ENCODE measurements around the gene QARS1. TPM values are rescaled to one million over a fixed set of nuclear protein-coding genes. Genes with fewer than 3 reads are reported as not detected.

The QARS1 gene
- polyA plus RNA-seq, 1 donor (not counting 4 experiments of a cell fraction or from before 2014, with no cell fraction given), result 131 TPM

DNA sequence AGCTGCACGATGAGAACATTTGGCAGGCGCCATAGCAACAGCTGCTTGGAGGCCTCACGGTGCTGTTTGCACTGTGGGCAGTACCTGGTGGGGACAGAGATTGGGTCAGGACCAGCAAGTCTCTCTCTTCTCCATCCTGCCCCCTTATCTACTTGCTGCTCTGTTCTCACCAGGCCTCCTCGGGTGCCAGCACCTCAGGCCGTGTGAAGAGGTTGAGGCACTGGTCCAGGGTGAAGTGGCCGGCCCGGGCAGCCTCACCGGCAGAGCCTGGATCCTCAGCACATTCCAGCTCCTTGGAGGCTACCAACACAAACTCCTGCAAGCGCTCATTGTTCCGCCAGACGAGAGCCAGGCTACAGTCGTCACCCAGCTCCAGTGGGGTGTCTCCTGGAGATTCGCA is 6.2 kb upstream of the QARS1 start:
- Histone ChIP-seq H3K79me2 (ENCODE audit: control insufficient read depth, insufficient read depth, low read length) (no peaks in the 10 kb centered on the region), H3K9ac (ENCODE audit: control insufficient read depth, extremely low read depth, insufficient read depth, low read length) (no peak overlapping the region), H3K4me2 (ENCODE audit: control insufficient read depth, extremely low read depth, insufficient read depth, low read depth, low read length) (no peak overlapping the region), H3K9me3 (ENCODE audit: control insufficient read depth, low read depth, low read length) (no peaks in the 10 kb centered on the region), H3K27ac (ENCODE audit: control insufficient read depth, insufficient read depth, low read length) (no peak overlapping the region), H2AFZ (ENCODE audit: control insufficient read depth, low read length) (no peak overlapping the region), H3K4me1 (ENCODE audit: control insufficient read depth, extremely low read depth, insufficient read depth, low read length) (no peaks in the 10 kb centered on the region), H3K4me3 (ENCODE audit: control insufficient read depth in 2 of 3, extremely low read depth in 1 of 3, insufficient read depth in 2 of 3, low read depth in 1 of 3, low read length in 3 of 3) (no peak overlapping the region), H4K20me1 (ENCODE audit: control insufficient read depth, extremely low read depth, insufficient read depth, low read length) (no peaks in the 10 kb centered on the region), H3K36me3 (ENCODE audit: control insufficient read depth in 2 of 2, extremely low read depth in 1 of 2, insufficient read depth in 2 of 2, low read length in 2 of 2) (peaks cover 45 to 63% of the 10 kb centered on the region in 2 experiments), H3K9me1 (ENCODE audit: control insufficient read depth, extremely low read depth, insufficient read depth, low read length) (no peaks in the 10 kb centered on the region), H3K27me3 (ENCODE audit: control insufficient read depth, extremely low read depth, insufficient read depth, low read length) (no peaks in the 10 kb centered on the region)
- TF ChIP-seq, protein P1, sequence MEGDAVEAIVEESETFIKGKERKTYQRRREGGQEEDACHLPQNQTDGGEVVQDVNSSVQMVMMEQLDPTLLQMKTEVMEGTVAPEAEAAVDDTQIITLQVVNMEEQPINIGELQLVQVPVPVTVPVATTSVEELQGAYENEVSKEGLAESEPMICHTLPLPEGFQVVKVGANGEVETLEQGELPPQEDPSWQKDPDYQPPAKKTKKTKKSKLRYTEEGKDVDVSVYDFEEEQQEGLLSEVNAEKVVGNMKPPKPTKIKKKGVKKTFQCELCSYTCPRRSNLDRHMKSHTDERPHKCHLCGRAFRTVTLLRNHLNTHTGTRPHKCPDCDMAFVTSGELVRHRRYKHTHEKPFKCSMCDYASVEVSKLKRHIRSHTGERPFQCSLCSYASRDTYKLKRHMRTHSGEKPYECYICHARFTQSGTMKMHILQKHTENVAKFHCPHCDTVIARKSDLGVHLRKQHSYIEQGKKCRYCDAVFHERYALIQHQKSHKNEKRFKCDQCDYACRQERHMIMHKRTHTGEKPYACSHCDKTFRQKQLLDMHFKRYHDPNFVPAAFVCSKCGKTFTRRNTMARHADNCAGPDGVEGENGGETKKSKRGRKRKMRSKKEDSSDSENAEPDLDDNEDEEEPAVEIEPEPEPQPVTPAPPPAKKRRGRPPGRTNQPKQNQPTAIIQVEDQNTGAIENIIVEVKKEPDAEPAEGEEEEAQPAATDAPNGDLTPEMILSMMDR (optimal IDR thresholded peaks at IDR 0.05 in 1 of 3, IDR thresholded peaks at IDR 0.05 in 1 of 3, conservative IDR thresholded peaks at IDR 0.05 in 1 of 3; ENCODE audit: extremely low read depth in 1 of 3, insufficient read depth in 2 of 3, low read length in 3 of 3), result no peak
- no peak for TF ChIP-seq EZH2 (IDR thresholded peaks at IDR 0.05; ENCODE audit: low read length)
- DNase-seq (ENCODE audit: low read depth, low spot score), result no peak
- FAIRE-seq, result no peak
- dilution Hi-C loops (cut with MboI; ENCODE audit: extremely low pct_ligation_motif_present, low sequenced_read_pairs), result no loop called here

DNA sequence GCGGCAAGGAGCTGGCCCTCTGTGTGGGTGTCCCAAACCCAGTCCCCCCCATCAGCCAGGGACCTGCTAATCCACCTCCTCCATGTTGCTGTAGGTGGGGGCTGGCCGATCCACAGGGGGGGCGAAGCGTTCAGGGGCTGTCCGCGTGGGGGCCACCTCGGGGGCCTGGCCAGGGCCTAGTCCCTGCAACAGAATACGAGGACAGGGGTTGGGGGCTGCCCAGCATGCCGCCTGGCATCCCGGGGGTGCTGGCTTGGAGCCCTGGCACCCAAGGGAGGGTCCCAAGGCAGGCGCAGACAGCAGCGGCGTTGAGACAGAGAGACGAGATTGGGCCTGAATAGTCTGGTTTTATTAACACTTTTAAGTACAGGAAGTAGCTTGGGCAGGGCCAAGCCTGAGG is 3.8 kb upstream of the QARS1 start:
- FAIRE-seq (no peak), DNase-seq (ENCODE audit: low read depth, low spot score) (no peak)
- Histone ChIP-seq H3K9me3 (ENCODE audit: control insufficient read depth, low read depth, low read length) (no peaks in the 10 kb centered on the region), H3K4me3 (ENCODE audit: control insufficient read depth in 2 of 3, extremely low read depth in 1 of 3, insufficient read depth in 2 of 3, low read depth in 1 of 3, low read length in 3 of 3) (no peak overlapping the region), H3K36me3 (ENCODE audit: control insufficient read depth in 2 of 2, extremely low read depth in 1 of 2, insufficient read depth in 2 of 2, low read length in 2 of 2) (peaks cover 27 to 45% of the 10 kb centered on the region in 2 experiments), H3K9me1 (ENCODE audit: control insufficient read depth, extremely low read depth, insufficient read depth, low read length) (no peaks in the 10 kb centered on the region), H3K27me3 (ENCODE audit: control insufficient read depth, extremely low read depth, insufficient read depth, low read length) (no peaks in the 10 kb centered on the region), H2AFZ (ENCODE audit: control insufficient read depth, low read length) (no peak overlapping the region), H4K20me1 (ENCODE audit: control insufficient read depth, extremely low read depth, insufficient read depth, low read length) (no peaks in the 10 kb centered on the region), H3K9ac (ENCODE audit: control insufficient read depth, extremely low read depth, insufficient read depth, low read length) (no peak overlapping the region), H3K27ac (ENCODE audit: control insufficient read depth, insufficient read depth, low read length) (no peak overlapping the region), H3K4me2 (ENCODE audit: control insufficient read depth, extremely low read depth, insufficient read depth, low read depth, low read length) (no peak overlapping the region), H3K4me1 (ENCODE audit: control insufficient read depth, extremely low read depth, insufficient read depth, low read length) (peaks cover 7% of the 10 kb centered on the region), H3K79me2 (ENCODE audit: control insufficient read depth, insufficient read depth, low read length) (peaks cover 11% of the 10 kb centered on the region)
- dilution Hi-C loops (cut with MboI; ENCODE audit: extremely low pct_ligation_motif_present, low sequenced_read_pairs), result no loop called here
- TF ChIP-seq, protein P1 (optimal IDR thresholded peaks at IDR 0.05 in 1 of 3, IDR thresholded peaks at IDR 0.05 in 1 of 3, conservative IDR thresholded peaks at IDR 0.05 in 1 of 3; ENCODE audit: extremely low read depth in 1 of 3, insufficient read depth in 2 of 3, low read length in 3 of 3), result no peak
- no peak for TF ChIP-seq EZH2 (IDR thresholded peaks at IDR 0.05; ENCODE audit: low read length)
